ENCODE measurements around the gene TYMP. TPM values are rescaled to one million over a fixed set of nuclear protein-coding genes. Genes with fewer than 3 reads are reported as not detected.

The TYMP gene
- total RNA-seq, 1 donor from 2014 or later: 10.8 TPM

DNA sequence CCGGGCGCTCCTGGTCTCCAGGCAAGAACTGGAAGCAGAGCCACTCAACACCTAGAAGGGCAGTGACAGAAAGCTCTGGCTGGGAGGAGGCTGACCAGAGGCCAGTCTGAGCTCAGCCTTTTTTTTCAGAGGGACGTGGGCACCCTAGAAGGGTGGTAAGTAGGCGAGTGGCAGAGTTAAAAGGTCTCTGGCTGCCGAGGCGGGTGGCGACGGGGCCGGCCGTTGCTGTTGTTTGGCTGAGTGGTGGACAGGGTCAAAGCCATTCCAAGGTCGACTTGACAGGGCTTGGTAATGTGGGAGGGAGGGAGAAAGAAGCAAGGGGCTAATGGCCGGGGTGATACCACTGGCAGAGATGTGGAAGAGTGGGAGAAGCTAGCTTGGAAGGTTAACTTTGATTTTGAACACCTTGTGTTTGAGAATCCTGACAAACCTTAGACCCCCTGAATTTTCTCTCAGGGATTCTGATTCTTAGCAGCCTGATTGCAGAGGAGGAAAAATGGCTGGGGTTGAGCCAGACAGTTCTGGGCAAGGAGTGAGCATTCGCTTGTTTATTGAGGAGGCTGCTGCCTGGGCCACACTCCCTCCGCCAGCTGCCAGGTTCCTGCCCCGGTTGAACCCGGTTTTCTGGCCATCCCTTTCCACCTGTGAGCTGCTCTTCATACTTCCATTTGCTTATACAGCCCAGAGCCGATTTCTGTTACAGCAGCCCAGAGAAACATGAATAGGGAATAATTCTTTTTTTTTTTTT is 33.8 kb upstream of the TYMP start:
- TF ChIP-seq, protein P1, sequence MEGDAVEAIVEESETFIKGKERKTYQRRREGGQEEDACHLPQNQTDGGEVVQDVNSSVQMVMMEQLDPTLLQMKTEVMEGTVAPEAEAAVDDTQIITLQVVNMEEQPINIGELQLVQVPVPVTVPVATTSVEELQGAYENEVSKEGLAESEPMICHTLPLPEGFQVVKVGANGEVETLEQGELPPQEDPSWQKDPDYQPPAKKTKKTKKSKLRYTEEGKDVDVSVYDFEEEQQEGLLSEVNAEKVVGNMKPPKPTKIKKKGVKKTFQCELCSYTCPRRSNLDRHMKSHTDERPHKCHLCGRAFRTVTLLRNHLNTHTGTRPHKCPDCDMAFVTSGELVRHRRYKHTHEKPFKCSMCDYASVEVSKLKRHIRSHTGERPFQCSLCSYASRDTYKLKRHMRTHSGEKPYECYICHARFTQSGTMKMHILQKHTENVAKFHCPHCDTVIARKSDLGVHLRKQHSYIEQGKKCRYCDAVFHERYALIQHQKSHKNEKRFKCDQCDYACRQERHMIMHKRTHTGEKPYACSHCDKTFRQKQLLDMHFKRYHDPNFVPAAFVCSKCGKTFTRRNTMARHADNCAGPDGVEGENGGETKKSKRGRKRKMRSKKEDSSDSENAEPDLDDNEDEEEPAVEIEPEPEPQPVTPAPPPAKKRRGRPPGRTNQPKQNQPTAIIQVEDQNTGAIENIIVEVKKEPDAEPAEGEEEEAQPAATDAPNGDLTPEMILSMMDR (IDR thresholded peaks at IDR 0.05): no peak
- Mint-ChIP-seq H3K27ac (ENCODE audit: unreplicated experiment) (peak overlapping the region; percentile 60), H3K27me3 (ENCODE audit: unreplicated experiment) (peaks cover 28% of the 10 kb centered on the region), H3K4me3 (ENCODE audit: unreplicated experiment) (peak overlapping the region; percentile 97), H3K4me1 (ENCODE audit: unreplicated experiment) (peaks cover 17% of the 10 kb centered on the region), H3K9me3 (ENCODE audit: unreplicated experiment) (no peaks in the 10 kb centered on the region), H3K36me3 (ENCODE audit: unreplicated experiment) (no peaks in the 10 kb centered on the region)
- DNase-seq (ENCODE audit: extremely low spot score, unreplicated experiment): no peak

DNA sequence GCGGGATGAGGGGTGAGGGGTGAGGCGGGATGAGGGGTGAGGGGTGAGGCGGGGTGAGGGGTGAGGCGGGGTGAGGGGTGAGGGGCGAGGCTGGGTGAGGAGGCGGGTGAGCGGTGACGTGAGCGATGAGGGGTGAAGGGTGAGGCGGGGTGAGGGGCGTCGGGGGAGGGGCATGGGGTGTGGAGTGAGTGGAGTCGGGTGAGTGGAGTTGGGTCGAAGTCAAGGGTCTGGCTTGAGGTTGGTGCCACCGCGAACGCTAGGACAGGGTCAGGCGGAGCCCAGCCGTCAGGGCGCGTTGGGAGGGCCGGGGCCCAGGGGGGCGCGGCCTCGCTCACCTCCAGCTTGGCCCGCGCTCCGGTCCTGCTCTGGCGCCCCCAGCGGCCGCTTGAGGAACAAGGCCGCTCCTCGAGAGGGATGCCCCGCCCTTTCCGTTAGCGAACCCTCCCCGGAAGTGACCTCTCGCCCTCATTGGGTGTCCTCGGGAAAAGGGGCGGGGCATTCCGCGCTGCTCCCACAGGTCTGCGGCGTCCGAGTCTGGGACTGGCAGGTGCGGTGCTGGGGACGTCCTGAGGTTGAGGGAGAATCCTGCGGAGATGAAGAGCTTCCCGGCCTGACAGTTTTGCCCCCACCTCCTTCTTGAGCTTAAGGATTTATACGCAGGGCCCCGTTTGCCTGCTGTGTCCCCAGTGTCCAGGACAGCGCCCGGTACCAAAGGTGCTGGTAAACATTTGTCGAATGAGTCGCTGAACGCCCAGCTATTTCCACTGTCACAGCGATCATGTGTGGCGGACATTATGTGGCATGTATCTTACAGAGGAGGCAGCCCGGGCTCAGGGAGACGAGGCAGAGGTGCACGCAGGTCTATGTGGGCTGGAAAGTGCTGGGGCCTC is 33.0 kb upstream of the TYMP start, which contains the start of gene SYCE3:
TSS of gene SYCE3 (minus strand) at position 397 of the 890 bp plus-strand sequence. CDS start 6,514 bp downstream, outside the sequence.
- H3K27ac Mint-ChIP-seq (ENCODE audit: unreplicated experiment): peak within 1 kb of the TSS; percentile 60
- H3K27me3 Mint-ChIP-seq (ENCODE audit: unreplicated experiment): peaks cover 30% of the 10 kb centered on the region
- H3K9me3 Mint-ChIP-seq (ENCODE audit: unreplicated experiment): no peaks in the 10 kb centered on the region
- H3K36me3 Mint-ChIP-seq (ENCODE audit: unreplicated experiment): no peaks in the 10 kb centered on the region
- TF ChIP-seq, protein P1 (IDR thresholded peaks at IDR 0.05): peak; percentile 98
- peak within 1 kb of the TSS; percentile 97 for H3K4me3 Mint-ChIP-seq (ENCODE audit: unreplicated experiment)
- peak; percentile 98 for DNase-seq (ENCODE audit: extremely low spot score, unreplicated experiment)
- H3K4me1 Mint-ChIP-seq (ENCODE audit: unreplicated experiment): peaks cover 17% of the 10 kb centered on the region

DNA sequence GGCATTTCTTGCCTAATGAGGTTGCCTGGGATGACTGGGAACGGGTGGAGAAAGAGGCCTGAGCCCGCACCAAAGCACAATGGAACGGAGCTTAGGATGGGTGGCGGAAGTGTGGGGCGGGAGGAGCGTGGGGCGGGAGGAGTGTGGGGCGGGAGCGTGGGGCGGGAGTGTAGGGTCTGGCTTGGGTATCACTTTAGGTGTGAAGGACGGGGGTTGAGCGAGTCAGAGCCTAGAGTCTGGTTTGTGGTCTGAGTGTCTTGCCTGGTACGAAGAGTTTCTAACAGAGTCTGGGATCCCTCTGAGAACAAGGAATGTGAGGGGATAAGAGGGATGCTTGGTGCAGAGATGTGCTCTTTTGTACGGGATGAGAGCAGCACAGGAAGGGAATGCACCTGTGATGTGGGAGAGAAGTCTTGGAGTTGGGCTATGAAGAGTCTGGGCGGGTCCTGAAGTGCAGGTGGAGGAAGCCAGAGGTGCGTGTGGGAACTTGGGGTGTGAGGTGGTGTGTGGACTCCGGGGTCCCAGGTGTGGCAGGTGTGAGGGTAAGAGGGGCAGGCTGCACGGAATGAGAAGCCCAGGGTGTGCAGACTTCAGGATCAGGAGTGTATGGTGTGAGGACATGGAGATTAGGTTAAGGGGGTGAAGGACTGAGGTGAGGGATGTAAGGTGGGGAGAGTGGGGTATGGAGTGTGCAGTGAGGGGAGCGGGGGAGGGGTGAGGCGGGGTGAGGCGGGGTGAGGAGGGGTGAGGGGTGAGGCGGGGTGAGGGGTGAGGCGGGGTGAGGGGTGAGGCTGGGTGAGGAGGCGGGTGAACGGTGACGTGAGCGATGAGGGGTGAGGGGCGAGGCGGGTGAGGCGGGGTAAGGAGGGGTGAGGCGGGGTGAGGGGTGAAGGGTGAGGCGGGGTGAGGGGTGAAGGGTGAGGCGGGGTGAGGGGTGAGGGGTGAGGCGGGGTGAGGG is 31.9 kb upstream of the TYMP start:
- DNase-seq (ENCODE audit: extremely low spot score, unreplicated experiment): no peak
- TF ChIP-seq, protein P1 (IDR thresholded peaks at IDR 0.05): no peak
- peaks cover 37% of the 10 kb centered on the region for H3K27me3 Mint-ChIP-seq (ENCODE audit: unreplicated experiment)
- no peaks in the 10 kb centered on the region for H3K9me3 Mint-ChIP-seq (ENCODE audit: unreplicated experiment)
- no peaks in the 10 kb centered on the region for H3K36me3 Mint-ChIP-seq (ENCODE audit: unreplicated experiment)
- H3K27ac Mint-ChIP-seq (ENCODE audit: unreplicated experiment): peak overlapping the region; percentile 45
- peak overlapping the region; percentile 48 for H3K4me3 Mint-ChIP-seq (ENCODE audit: unreplicated experiment)
- H3K4me1 Mint-ChIP-seq (ENCODE audit: unreplicated experiment): peaks cover 17% of the 10 kb centered on the region

DNA sequence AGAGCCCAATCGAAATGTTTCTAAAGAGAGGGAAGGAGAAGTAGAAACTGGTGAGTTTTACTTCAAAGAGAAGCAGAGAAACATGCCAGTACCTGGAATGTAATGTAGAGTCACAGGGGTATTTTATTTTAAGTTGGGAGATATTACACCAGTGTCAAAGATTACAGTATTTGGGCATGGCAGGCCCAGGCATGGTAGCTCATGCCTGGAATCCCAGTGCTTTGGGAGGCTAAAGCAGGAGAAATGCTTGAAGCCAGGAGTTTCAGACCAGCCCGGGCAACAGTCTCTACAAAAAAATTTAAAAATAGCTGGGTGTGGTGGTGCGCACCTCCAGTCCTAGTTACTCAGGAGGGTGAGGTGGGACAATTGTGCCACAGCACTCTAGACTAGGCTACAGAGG is 30.2 kb upstream of the TYMP start:
- TF ChIP-seq, protein P1 (IDR thresholded peaks at IDR 0.05): no peak
- no peak for DNase-seq (ENCODE audit: extremely low spot score, unreplicated experiment)

More for the DNA sequence above, 30.2 kb upstream of the TYMP start:
- no peak overlapping the region for H3K4me3 Mint-ChIP-seq (ENCODE audit: unreplicated experiment)
- no peaks in the 10 kb centered on the region for H3K9me3 Mint-ChIP-seq (ENCODE audit: unreplicated experiment)
- H3K27me3 Mint-ChIP-seq (ENCODE audit: unreplicated experiment): peaks cover 51% of the 10 kb centered on the region
- no peaks in the 10 kb centered on the region for H3K36me3 Mint-ChIP-seq (ENCODE audit: unreplicated experiment)
- peaks cover 17% of the 10 kb centered on the region for H3K4me1 Mint-ChIP-seq (ENCODE audit: unreplicated experiment)
- no peak overlapping the region for H3K27ac Mint-ChIP-seq (ENCODE audit: unreplicated experiment)

Measured in osteocyte (in vitro differentiated cells).